ENCODE data around the gene TMEM176A.

TMEM176A gene

DNA sequence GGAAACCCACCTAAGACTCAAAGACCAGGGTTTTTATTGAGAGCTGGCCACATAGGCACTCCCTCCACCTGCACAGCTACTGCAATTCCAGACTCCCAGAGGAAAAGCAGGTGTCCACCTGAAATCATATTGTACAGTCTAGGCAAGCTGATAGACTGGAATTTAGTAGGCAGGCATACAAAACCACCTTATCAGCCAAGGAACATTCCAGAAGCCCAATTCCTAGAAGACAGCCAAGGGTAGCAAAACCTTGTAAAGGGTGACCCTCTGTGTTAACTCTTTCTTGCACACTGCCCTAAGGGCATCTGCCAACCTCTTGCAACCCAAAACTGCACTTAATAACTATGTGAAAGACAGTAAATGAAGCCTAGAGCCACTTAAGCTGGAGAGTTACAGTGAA, 5.3 kb downstream of the TMEM176A start:
- no peak for TF ChIP-seq ESRRG (CRISPR knock-in tag; IDR thresholded peaks at IDR 0.05)
- TF ChIP-seq CREB5 (CRISPR knock-in tag; IDR thresholded peaks at IDR 0.05; ENCODE audit: low read depth): no peak
- TF ChIP-seq, protein P1, sequence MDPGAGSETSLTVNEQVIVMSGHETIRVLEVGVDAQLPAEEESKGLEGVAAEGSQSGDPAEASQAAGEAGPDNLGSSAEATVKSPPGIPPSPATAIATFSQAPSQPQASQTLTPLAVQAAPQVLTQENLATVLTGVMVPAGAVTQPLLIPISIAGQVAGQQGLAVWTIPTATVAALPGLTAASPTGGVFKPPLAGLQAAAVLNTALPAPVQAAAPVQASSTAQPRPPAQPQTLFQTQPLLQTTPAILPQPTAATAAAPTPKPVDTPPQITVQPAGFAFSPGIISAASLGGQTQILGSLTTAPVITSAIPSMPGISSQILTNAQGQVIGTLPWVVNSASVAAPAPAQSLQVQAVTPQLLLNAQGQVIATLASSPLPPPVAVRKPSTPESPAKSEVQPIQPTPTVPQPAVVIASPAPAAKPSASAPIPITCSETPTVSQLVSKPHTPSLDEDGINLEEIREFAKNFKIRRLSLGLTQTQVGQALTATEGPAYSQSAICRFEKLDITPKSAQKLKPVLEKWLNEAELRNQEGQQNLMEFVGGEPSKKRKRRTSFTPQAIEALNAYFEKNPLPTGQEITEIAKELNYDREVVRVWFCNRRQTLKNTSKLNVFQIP (CRISPR knock-in tag; IDR thresholded peaks at IDR 0.05; ENCODE audit: borderline replicate concordance, low read depth): no peak
- no peak for TF ChIP-seq ZC3H10 (CRISPR knock-in tag; IDR thresholded peaks at IDR 0.05)
- TF ChIP-seq ZFP3 (CRISPR knock-in tag; IDR thresholded peaks at IDR 0.05): no peak
- no peak for TF ChIP-seq SNAI2 (CRISPR knock-in tag; IDR thresholded peaks at IDR 0.05)
- no peak for TF ChIP-seq ZFP30 (CRISPR knock-in tag; IDR thresholded peaks at IDR 0.05)
- no peak for TF ChIP-seq PATZ1 (CRISPR knock-in tag; IDR thresholded peaks at IDR 0.05; ENCODE audit: borderline replicate concordance)
- no peak for TF ChIP-seq CSRNP3 (CRISPR knock-in tag; IDR thresholded peaks at IDR 0.05)
- TF ChIP-seq GLIS3 (CRISPR knock-in tag; IDR thresholded peaks at IDR 0.05): no peak
- no peak for TF ChIP-seq ARNTL (CRISPR knock-in tag; IDR thresholded peaks at IDR 0.05; ENCODE audit: borderline replicate concordance, low read depth)
- TF ChIP-seq ZNF8 (CRISPR knock-in tag; IDR thresholded peaks at IDR 0.05): no peak
- no peak for TF ChIP-seq ZNF565 (CRISPR knock-in tag; conservative IDR thresholded peaks at IDR 0.05; ENCODE audit: low read depth)
- TF ChIP-seq TCF4 (CRISPR knock-in tag; IDR thresholded peaks at IDR 0.05; ENCODE audit: borderline replicate concordance): no peak
- TF ChIP-seq, protein P2, sequence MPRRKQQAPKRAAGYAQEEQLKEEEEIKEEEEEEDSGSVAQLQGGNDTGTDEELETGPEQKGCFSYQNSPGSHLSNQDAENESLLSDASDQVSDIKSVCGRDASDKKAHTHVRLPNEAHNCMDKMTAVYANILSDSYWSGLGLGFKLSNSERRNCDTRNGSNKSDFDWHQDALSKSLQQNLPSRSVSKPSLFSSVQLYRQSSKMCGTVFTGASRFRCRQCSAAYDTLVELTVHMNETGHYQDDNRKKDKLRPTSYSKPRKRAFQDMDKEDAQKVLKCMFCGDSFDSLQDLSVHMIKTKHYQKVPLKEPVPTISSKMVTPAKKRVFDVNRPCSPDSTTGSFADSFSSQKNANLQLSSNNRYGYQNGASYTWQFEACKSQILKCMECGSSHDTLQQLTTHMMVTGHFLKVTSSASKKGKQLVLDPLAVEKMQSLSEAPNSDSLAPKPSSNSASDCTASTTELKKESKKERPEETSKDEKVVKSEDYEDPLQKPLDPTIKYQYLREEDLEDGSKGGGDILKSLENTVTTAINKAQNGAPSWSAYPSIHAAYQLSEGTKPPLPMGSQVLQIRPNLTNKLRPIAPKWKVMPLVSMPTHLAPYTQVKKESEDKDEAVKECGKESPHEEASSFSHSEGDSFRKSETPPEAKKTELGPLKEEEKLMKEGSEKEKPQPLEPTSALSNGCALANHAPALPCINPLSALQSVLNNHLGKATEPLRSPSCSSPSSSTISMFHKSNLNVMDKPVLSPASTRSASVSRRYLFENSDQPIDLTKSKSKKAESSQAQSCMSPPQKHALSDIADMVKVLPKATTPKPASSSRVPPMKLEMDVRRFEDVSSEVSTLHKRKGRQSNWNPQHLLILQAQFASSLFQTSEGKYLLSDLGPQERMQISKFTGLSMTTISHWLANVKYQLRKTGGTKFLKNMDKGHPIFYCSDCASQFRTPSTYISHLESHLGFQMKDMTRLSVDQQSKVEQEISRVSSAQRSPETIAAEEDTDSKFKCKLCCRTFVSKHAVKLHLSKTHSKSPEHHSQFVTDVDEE (CRISPR knock-in tag; IDR thresholded peaks at IDR 0.05): no peak
- TF ChIP-seq BACH2 (CRISPR knock-in tag; IDR thresholded peaks at IDR 0.05; ENCODE audit: borderline replicate concordance): no peak
- TF ChIP-seq ISL1 (CRISPR knock-in tag; IDR thresholded peaks at IDR 0.05): no peak
- ATAC-seq: no peak

DNA sequence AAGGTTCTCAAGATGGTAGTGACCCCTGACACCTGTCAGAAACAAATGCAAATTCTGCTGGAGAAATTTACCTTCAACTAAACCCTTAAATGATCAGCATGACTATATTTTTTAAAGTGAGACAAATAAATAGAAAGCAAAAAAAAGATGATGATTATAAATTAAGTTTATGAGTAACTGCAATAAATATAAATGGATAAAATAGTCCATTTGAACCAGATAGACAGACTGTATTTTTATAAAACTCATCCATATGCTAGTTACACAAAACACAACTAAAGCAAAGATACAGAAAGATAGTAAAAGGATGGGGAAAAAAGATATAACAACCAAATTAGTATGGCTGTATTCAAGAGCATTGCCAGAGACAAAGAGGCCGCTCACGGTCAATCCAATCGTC, 5.9 kb downstream of the TMEM176A start:
- ATAC-seq: no peak
- TF ChIP-seq ZNF70 (CRISPR knock-in tag; IDR thresholded peaks at IDR 0.05) (no peak), ARNTL (CRISPR knock-in tag; IDR thresholded peaks at IDR 0.05; ENCODE audit: borderline replicate concordance, low read depth) (no peak), GLIS3 (CRISPR knock-in tag; IDR thresholded peaks at IDR 0.05) (no peak), ISL1 (CRISPR knock-in tag; IDR thresholded peaks at IDR 0.05) (no peak), ZNF8 (CRISPR knock-in tag; IDR thresholded peaks at IDR 0.05) (no peak), ZFP30 (CRISPR knock-in tag; IDR thresholded peaks at IDR 0.05) (no peak), CSDC2 (CRISPR knock-in tag; IDR thresholded peaks at IDR 0.05) (no peak), ZFP3 (CRISPR knock-in tag; IDR thresholded peaks at IDR 0.05) (no peak), BACH2 (CRISPR knock-in tag; IDR thresholded peaks at IDR 0.05; ENCODE audit: borderline replicate concordance) (no peak), ESRRG (CRISPR knock-in tag; IDR thresholded peaks at IDR 0.05) (no peak), TOX (CRISPR knock-in tag; IDR thresholded peaks at IDR 0.05; ENCODE audit: borderline replicate concordance) (no peak), TCF4 (CRISPR knock-in tag; IDR thresholded peaks at IDR 0.05; ENCODE audit: borderline replicate concordance) (no peak), CSRNP3 (CRISPR knock-in tag; IDR thresholded peaks at IDR 0.05) (no peak), CREB5 (CRISPR knock-in tag; IDR thresholded peaks at IDR 0.05; ENCODE audit: low read depth) (no peak), RARB (CRISPR knock-in tag; IDR thresholded peaks at IDR 0.05) (no peak), SNAI2 (CRISPR knock-in tag; IDR thresholded peaks at IDR 0.05) (no peak), ZNF565 (CRISPR knock-in tag; conservative IDR thresholded peaks at IDR 0.05; ENCODE audit: low read depth) (no peak)
- TF ChIP-seq, protein P1 (CRISPR knock-in tag; IDR thresholded peaks at IDR 0.05; ENCODE audit: borderline replicate concordance, low read depth): no peak
- TF ChIP-seq, protein P2 (CRISPR knock-in tag; IDR thresholded peaks at IDR 0.05): no peak

Data from SK-N-SH treated with all-trans-retinoic acid at 6 μM for 48 hours (cell line).